Neural cell (in vitro differentiated cells): ENCODE results near the gene MCM7. TPM values are rescaled to one million over a fixed set of nuclear protein-coding genes. Genes with fewer than 3 reads are reported as not detected.

Experiments used
- H2AFZ ChIP-seq: fragments of 200-600, 300-800 bp; sonication (generic), shearing (Covaris generic); 2 replicates; pipeline ENCODE4 v1.6.0; 2014; ENCODE audit warnings: low read depth, mild to moderate bottlenecking, antibody characterized with exemption, low read length, moderate library complexity
- H3F3A ChIP-seq: fragments of 200-600 bp; shearing (Covaris generic); 2 replicates; pipeline ENCODE4 v1.6.1; 2016; ENCODE audit warnings: mild to moderate bottlenecking, moderate library complexity, mixed read lengths, antibody characterized with exemption, low read length; ENCODE audit not compliant: insufficient read depth, poor library complexity, severe bottlenecking
- H3K27ac ChIP-seq: fragments of 200-600, 300-800 bp; sonication (generic), shearing (Covaris generic); 2 replicates; pipeline ENCODE4 v1.5.1; 2014; ENCODE audit warnings: mild to moderate bottlenecking, low read length, moderate library complexity
- H3K27me3 ChIP-seq: fragments of 300-800, 200-600 bp; sonication (generic), shearing (Covaris generic); 2 replicates; pipeline ENCODE4 v1.6.0; 2014; ENCODE audit warnings: mild to moderate bottlenecking, low read depth, low read length, moderate library complexity; ENCODE audit not compliant: insufficient read depth
- H3K36me3 ChIP-seq: fragments of 300-800, 200-600 bp; sonication (generic), shearing (Covaris generic); 2 replicates; pipeline ENCODE4 v1.5.1; 2014; ENCODE audit warnings: mild to moderate bottlenecking, antibody characterized with exemption, low read length, moderate library complexity; ENCODE audit not compliant: insufficient read depth
- H3K4me2 ChIP-seq: fragments of 300-800, 200-600 bp; sonication (generic), shearing (Covaris generic); 2 replicates; pipeline ENCODE4 v1.6.0; 2014; ENCODE audit warnings: mild to moderate bottlenecking, low read length
- H3K4me3 ChIP-seq: fragments of 300-800, 200-600 bp; sonication (generic), shearing (Covaris generic); 2 replicates; pipeline ENCODE4 v1.5.1; 2014; ENCODE audit warnings: mild to moderate bottlenecking, low read length, moderate library complexity
- H3K79me2 ChIP-seq: fragments of 200-600 bp; shearing (Covaris generic); replicated peaks from 2 replicates; pipeline ENCODE4 v1.6.0; 2014; ENCODE audit warnings: mild to moderate bottlenecking, low read length, moderate library complexity; ENCODE audit not compliant: insufficient read depth
- H3K9ac ChIP-seq: fragments of 300-800, 200-600 bp; sonication (generic), shearing (Covaris generic); 2 replicates; pipeline ENCODE4 v1.6.1; 2016; ENCODE audit warnings: mild to moderate bottlenecking, low read length, mixed read lengths
- H3K9me2 ChIP-seq: fragments of 200-600 bp; shearing (Covaris generic); 2 replicates; pipeline ENCODE4 v1.6.1; 2016; ENCODE audit warnings: mild to moderate bottlenecking, low read length, mixed read lengths; ENCODE audit not compliant: insufficient read depth
- H3K9me3 ChIP-seq: fragments of 200-600, 300-800 bp; sonication (generic), shearing (Covaris generic); 2 replicates; pipeline ENCODE4 v1.6.1; 2016; ENCODE audit warnings: mild to moderate bottlenecking, mixed run types, low read length, moderate library complexity, mixed read lengths
- H4K20me1 ChIP-seq: fragments of 200-600 bp; shearing (Covaris generic); 2 replicates; pipeline ENCODE4 v1.6.1; 2016; ENCODE audit warnings: mild to moderate bottlenecking, mixed run types; ENCODE audit not compliant: insufficient read depth
- CTCF ChIP-seq: fragments of 450-650 bp; IDR thresholded peaks from 2 replicates; pipeline ENCODE4 v1.5.1; 2014; ENCODE audit warnings: antibody characterized with exemption, mild to moderate bottlenecking, moderate library complexity; ENCODE audit not compliant: poor library complexity, severe bottlenecking
- EP300 ChIP-seq: fragments of 450-650 bp; conservative IDR thresholded peaks from 2 replicates; pipeline ENCODE4 v1.6.1; 2014; ENCODE audit warnings: antibody characterized with exemption, mild to moderate bottlenecking, moderate library complexity; ENCODE audit not compliant: poor library complexity, severe bottlenecking
- EZH2 ChIP-seq: fragments of 200-600, 300-800 bp; shearing (Covaris generic), sonication (generic); IDR thresholded peaks from 2 replicates; pipeline ENCODE4 v1.6.1; 2014; ENCODE audit warnings: antibody characterized with exemption, low read length, borderline replicate concordance, mild to moderate bottlenecking; ENCODE audit not compliant: insufficient read depth, poor library complexity, severe bottlenecking
- MXI1 ChIP-seq: fragments of 450-650 bp; conservative IDR thresholded peaks from 2 replicates; pipeline ENCODE4 v1.6.1; 2014; ENCODE audit warnings: antibody characterized with exemption, mild to moderate bottlenecking; ENCODE audit not compliant: poor library complexity, severe bottlenecking
- POLR2AphosphoS5 ChIP-seq: IDR thresholded peaks from 2 replicates; pipeline ENCODE4 v1.6.1; 2012
- RAD21 ChIP-seq: fragments of 450-650 bp; conservative IDR thresholded peaks from 2 replicates; pipeline ENCODE4 v1.6.1; 2014; ENCODE audit warnings: antibody characterized with exemption, mild to moderate bottlenecking, moderate library complexity
- REST ChIP-seq: IDR thresholded peaks from 2 replicates; pipeline ENCODE4 v1.6.1; 2012; ENCODE audit warnings: borderline replicate concordance
- SMC3 ChIP-seq: fragments of 450-650 bp; conservative IDR thresholded peaks from 2 replicates; pipeline ENCODE4 v1.6.1; 2014; ENCODE audit warnings: antibody characterized with exemption, mild to moderate bottlenecking, moderate library complexity; ENCODE audit not compliant: poor library complexity
- TAF1 ChIP-seq: IDR thresholded peaks from 2 replicates; pipeline ENCODE4 v1.6.1; 2012; ENCODE audit warnings: low read depth
- polyA plus RNA-seq: library from polyadenylated mRNA; depleted of rRNA; stranded (reverse); fragments of >200 nt; gene quantifications from 2 replicates; pipeline ENCODE4 v1.2.3, GENCODE V29; 2014

Gene MCM7
- polyA plus RNA-seq, 1 donor from 2014 or later = 146 TPM

- no peak overlapping the region for H3K27ac ChIP-seq
- H3K9me3 ChIP-seq = no peaks in the 10 kb centered on the region
- no peaks in the 10 kb centered on the region for H3K79me2 ChIP-seq
- H3K9ac ChIP-seq = no peak overlapping the region
- H3K9me2 ChIP-seq = no peaks in the 10 kb centered on the region
- no peaks in the 10 kb centered on the region for H3K27me3 ChIP-seq
- TF ChIP-seq REST (no peak), EP300 (no peak)
- no peak overlapping the region for H2AFZ ChIP-seq
- H3F3A ChIP-seq = no peaks in the 10 kb centered on the region
- H3K4me3 ChIP-seq = no peak overlapping the region
- H4K20me1 ChIP-seq = no peaks in the 10 kb centered on the region
- H3K4me2 ChIP-seq = no peak overlapping the region
- no peaks in the 10 kb centered on the region for H3K36me3 ChIP-seq
These were observed 6.7 kb upstream of the MCM7 start for GRCh38 chr7:100107890-100108289.

GRCh38 chr7:100107125-100107737 is 6.0 kb upstream of the MCM7 start:
- H3K79me2 ChIP-seq = no peaks in the 10 kb centered on the region
- H3K9ac ChIP-seq = no peak overlapping the region
- H3F3A ChIP-seq = no peaks in the 10 kb centered on the region
- H3K36me3 ChIP-seq = no peaks in the 10 kb centered on the region
- H2AFZ ChIP-seq = no peak overlapping the region
- no peaks in the 10 kb centered on the region for H4K20me1 ChIP-seq
- H3K4me3 ChIP-seq = no peak overlapping the region
- no peak overlapping the region for H3K27ac ChIP-seq
- H3K4me2 ChIP-seq = no peak overlapping the region
- no peak for TF ChIP-seq POLR2AphosphoS5
- no peaks in the 10 kb centered on the region for H3K27me3 ChIP-seq
- no peaks in the 10 kb centered on the region for H3K9me3 ChIP-seq
- no peaks in the 10 kb centered on the region for H3K9me2 ChIP-seq

- Histone ChIP-seq H3K27me3 (no peaks in the 10 kb centered on the region), H3K9ac (no peak overlapping the region), H3K4me2 (no peak overlapping the region), H3K9me3 (no peaks in the 10 kb centered on the region), H4K20me1 (no peaks in the 10 kb centered on the region), H3F3A (no peaks in the 10 kb centered on the region), H3K4me3 (no peak overlapping the region), H2AFZ (no peak overlapping the region), H3K27ac (no peak overlapping the region), H3K9me2 (no peaks in the 10 kb centered on the region), H3K79me2 (no peaks in the 10 kb centered on the region), H3K36me3 (no peaks in the 10 kb centered on the region)
- no peak for TF ChIP-seq RAD21
- TF ChIP-seq EZH2 = no peak
- TF ChIP-seq POLR2AphosphoS5 = no peak
- TF ChIP-seq EP300 = no peak
- TF ChIP-seq MXI1 = no peak
- no peak for TF ChIP-seq REST
- TF ChIP-seq CTCF = no peak
- no peak for TF ChIP-seq TAF1
- TF ChIP-seq SMC3 = no peak
These were observed 5.4 kb upstream of the MCM7 start for GRCh38 chr7:100106633-100107032.
